IPS DF 4.7 (cell line): Measurements from ENCODE around the gene IGFBP4.

ENCODE experiments used
- DNase-seq: peaks from one replicate; pipeline ENCODE4 v3.0.0-alpha.2; 2013; ENCODE audit warnings: low spot score; ENCODE audit errors: extremely low read depth

Gene IGFBP4

DNA sequence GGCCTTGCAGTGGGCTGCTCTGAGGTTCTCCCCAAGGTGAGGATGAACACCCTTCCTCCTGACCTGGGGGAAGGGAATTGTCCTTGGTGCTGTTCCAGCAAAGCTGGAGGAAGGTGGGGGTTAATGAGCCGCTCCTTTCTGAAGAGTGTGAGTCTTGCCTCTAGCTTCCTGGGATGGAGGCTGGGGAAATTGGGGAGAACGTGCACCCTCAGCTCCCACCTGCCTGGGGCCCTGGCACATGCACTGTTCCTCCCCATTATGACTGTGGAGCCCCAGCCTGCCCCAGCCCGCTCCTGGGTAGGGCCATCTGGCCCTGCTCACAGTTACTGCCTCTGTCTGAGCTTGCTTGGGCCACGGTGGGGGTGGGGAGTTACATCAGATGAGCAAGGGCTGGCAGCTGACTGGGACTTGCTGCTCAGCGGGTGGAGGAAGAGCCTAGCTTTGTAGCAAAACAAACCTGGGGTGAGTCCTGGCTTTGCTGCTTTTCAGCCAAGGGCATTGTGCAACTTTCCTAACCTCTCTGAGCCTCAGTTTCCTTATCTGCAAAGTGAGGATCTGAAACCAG is 47.1 kb downstream of the IGFBP4 start:
- DNase-seq: no peak

DNA sequence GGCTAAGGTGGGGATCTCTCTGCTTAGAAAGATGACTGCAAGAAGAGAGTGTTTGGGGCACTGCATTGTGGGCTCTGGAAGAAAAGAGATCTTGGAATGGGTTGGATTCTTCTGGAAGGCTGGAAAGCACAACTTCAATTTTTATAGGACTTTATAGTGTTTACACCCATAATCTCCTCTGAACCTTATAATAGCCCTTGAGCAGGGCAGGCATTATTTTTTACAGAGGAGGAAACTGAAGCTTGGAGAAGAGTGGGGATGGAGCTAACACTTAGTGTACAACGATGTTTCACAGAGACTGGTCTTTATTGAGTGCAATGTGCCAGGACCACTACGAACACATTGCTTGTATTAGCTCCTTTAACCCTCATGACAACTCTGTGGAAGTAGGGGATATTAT is 47.7 kb downstream of the IGFBP4 start:
- DNase-seq: no peak

GRCh38 chr17:40491486-40491885 is 48.2 kb downstream of the IGFBP4 start:
- no peak for DNase-seq

DNA sequence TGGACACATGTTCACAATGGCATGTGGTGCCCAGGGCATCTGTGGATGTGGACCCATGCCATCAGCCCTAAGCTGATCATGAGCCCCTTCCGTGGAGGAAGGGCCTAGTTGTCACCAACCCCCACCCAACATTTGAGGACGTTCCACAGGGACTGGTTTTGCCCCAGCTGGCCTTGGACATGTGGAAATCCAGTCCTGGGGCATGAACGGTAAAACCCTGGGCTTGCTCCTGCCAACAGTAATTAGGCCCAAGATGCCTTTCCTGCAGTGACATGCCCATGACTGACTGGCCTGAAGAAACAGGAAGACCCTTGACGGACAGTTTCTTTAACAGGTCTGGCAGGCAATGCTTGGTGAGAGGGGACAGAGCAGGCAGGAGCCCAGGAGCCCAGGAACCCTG is 50.4 kb downstream of the IGFBP4 start:
- DNase-seq: no peak

DNA sequence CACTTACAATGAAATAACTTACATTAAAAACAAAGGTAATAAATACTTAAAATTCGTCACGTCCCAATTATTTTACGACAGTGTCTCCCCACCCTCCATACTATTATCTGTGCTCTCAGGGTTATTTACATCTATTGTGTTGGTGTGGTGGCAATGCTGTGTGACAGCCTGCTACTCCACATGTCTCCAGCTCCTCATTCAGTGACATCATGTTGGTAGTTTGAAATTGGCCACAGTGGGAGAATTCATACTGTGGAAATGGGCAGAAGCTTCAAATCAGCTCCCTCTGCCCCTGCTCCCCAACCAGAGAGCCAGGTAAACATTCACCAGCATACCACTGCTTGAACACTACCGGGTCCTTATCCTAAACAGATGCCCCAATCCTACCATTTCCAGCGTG is 51.9 kb downstream of the IGFBP4 start:
- DNase-seq: no peak

DNA sequence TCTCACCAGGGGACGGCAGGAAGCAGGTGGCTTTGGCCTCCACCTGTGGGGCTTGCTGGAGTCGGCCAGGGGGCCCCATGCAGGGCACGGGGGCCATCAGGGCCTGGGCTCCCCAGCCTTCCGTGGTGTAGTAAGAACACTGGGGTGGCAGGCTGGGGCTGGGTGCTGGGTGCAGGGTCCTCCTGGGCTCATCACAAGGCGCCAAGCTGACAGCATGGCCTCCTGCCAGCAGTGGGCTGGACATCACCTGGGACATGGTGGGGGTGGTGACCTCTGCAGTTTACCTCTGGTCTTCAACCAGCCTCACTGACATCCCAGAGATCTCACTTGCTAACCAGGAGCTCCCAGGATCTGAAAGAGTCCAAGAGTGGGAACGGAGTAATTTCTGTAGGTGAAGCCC is 52.9 kb downstream of the IGFBP4 start:
- DNase-seq: no peak

GRCh38 chr17:40496634-40497420 is 53.6 kb downstream of the IGFBP4 start:
- DNase-seq: no peak

- DNase-seq: no peak
These were observed 54.4 kb downstream of the IGFBP4 start for GRCh38 chr17:40497695-40498094.

DNA sequence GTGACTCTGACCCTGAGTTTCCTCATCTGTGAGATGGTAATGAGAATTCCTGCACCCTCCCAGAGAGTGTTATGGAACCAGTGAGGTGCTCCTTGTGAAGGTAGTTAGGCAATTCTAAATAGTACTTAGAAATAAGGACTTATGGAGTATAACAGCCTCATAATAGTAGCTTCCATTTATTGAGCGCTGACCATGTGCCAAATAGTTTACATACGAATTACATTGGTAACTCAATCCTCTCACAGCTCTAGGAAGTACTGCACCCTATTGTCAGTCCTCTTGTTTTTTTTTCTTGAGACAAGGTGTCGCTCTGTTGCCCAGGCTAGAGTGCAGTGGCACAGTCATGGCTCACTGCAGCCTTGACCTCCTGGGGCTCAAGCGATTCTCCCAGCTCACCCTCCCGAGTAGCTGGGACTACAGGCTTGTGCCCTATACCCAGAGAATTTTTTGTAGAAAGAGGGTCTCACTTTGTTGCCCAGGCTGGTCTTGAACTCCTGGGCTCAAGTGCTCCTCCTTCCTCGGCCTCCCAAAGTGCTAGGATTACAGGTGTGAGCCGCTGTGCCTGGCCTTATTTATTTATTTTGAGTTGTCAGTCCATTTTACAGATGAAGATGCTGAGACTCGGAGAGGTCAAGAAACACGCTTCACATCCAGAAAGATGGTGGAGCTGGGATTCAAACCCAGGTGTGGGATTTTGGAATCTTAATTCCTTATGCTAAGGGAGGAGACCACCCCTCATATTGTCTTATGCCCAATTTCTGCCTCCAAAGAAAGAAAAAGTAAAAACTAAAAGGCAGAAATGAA is 55.2 kb downstream of the IGFBP4 start:
- DNase-seq: no peak

GRCh38 chr17:40499551-40500189 is 56.4 kb downstream of the IGFBP4 start:
- DNase-seq: no peak

DNA sequence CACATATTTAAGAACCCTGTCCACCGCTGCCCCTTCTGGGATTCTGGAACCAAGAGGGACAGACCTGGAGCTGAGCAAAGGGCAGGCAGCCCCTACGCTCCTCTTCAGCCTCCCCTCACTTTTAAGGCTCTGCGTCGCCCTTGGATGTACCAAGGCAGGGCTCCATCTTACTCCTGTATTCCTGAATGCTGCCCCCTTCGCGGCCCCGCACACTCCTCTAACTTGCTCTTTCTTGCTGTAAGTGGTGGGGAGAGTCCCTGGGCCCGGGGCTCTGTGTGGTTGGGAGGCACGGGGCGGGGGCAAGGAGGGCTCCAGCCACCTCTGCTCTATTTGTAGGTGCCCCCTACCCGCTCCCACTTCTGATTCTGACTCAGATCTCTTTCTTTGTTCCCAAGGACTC is 56.9 kb downstream of the IGFBP4 start:
- no peak for DNase-seq

- DNase-seq: no peak
These were observed 57.5 kb downstream of the IGFBP4 start for GRCh38 chr17:40500709-40501108.

DNA sequence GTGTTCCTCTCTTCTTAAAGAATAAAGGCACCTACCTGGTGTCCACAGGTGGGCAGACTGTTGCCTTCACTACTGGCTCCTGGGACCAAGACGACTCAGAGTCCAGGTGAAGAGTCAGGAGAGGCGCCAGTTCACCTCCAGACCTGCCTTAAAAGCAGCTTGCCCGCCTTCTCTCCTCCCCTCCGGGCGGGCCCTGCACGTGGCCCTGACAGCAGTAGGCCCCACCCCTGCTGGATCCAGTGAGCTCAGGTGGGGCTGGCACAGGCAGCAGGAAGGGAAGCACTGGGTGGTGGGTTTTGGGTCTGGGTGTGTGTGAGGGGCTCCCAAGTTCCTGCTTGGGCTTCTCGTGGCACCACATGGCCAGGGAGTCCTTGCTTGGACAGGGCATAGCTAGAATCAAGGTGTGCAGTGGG is 58.3 kb downstream of the IGFBP4 start, which contains the start of gene TNS4:
TNS4 (minus strand) TSS at position 125 of the 413 bp plus-strand sequence. CDS start 5,198 bp downstream, outside the sequence.
- DNase-seq: no peak

DNA sequence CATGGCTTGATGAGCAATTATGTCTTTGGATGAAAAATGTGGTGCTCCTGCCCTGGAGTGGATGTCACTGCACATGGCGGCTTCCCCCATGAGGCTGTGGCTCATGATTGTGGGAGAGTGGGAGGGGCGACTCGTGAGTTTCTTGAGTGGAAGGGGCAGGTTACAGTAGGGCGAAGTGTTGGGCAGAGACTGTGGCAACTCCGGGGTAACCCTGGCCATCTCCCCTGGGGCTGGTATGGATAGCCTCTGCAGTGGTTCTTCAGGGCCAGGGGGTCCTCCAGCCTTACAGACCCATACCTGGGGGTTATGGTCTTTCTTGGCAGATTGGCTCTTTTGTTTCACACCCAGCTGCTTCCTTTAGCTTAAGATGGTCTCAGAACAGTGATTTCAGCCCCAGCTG is 59.5 kb downstream of the IGFBP4 start:
- DNase-seq: no peak

- DNase-seq: no peak
These were observed 59.9 kb downstream of the IGFBP4 start for GRCh38 chr17:40503154-40503553.

DNA sequence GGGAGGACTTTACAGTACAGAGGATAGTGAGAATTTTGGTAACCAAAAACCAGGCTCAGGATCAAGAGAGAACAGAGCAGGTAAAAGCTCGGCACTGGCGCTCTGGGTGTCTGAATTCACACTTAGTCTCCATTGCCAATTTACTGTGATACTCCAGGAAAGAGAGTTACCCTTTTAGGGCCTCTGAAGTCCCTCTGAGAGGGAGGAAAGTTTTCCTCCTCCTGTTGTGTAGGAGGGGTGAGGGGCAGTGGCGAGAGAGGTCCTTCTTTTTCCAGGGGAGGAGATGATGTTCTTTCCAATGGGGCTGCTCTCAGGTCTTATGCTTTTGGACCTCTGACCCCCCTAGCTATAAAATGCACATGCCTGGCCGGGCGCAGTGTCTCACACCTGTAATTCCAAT is 63.5 kb downstream of the IGFBP4 start:
- DNase-seq: no peak
